ENCODE data around the gene NAB1.
A peak's percentile ranks its signal among the peaks of the same experiment; 100 is the strongest.
"Not testable (repeated sequence)": the region's sequence is repeated elsewhere in the genome, so short reads cannot be mapped to it uniquely, and the experiment has no call there.

The NAB1 gene

GRCh38 chr2:190649035-190649797 lies at the start of gene NAB1:
Gene NAB1 (plus strand): TSS chr2:190649083. CDS start chr2:190659177, 10,094 bp downstream.
- DNase-seq, result no peak

- no peak for DNase-seq
These were observed 49.2 kb upstream of the NAB1 start for GRCh38 chr2:190599546-190600220.

GRCh38 chr2:190600293-190601103 lies 48.4 kb upstream of the NAB1 start:
- no peak for DNase-seq

GRCh38 chr2:190603374-190603773 lies 45.5 kb upstream of the NAB1 start:
- no peak for DNase-seq

- DNase-seq, result peak; percentile 61
These were observed 41.8 kb upstream of the NAB1 start for GRCh38 chr2:190607014-190607597.

GRCh38 chr2:190607657-190608357 lies 41.1 kb upstream of the NAB1 start:
- DNase-seq, result no peak

- not testable (repeated sequence) for DNase-seq
These were observed 40.0 kb upstream of the NAB1 start for GRCh38 chr2:190608863-190609262.

- not testable (repeated sequence) for DNase-seq
These were observed 39.5 kb upstream of the NAB1 start for GRCh38 chr2:190609397-190609796.

GRCh38 chr2:190610528-190610927 lies 38.4 kb upstream of the NAB1 start:
- DNase-seq, result not testable (repeated sequence)

GRCh38 chr2:190615555-190616200 lies 33.2 kb upstream of the NAB1 start:
- no peak for DNase-seq

GRCh38 chr2:190618030-190618429 lies 30.9 kb upstream of the NAB1 start:
- no peak for DNase-seq

- no peak for DNase-seq
These were observed 23.2 kb upstream of the NAB1 start for GRCh38 chr2:190625691-190626090.

GRCh38 chr2:190626641-190627210 lies 22.2 kb upstream of the NAB1 start:
- no peak for DNase-seq

GRCh38 chr2:190627448-190628412 lies 21.2 kb upstream of the NAB1 start:
- DNase-seq, result no peak

GRCh38 chr2:190628591-190629319 lies 20.1 kb upstream of the NAB1 start:
- DNase-seq, result no peak

- DNase-seq, result no peak
These were observed 14.5 kb upstream of the NAB1 start for GRCh38 chr2:190634381-190634780.

GRCh38 chr2:190635781-190636180 lies 13.1 kb upstream of the NAB1 start:
- no peak for DNase-seq

- peak; percentile 54 for DNase-seq
These were observed 12.5 kb upstream of the NAB1 start for GRCh38 chr2:190636361-190636760.

GRCh38 chr2:190637281-190637734 lies 11.6 kb upstream of the NAB1 start:
- peak; percentile 63 for DNase-seq
